OCI-LY7 (cell line): ENCODE measurements around the gene UGP2. TPM values are rescaled to one million over a fixed set of nuclear protein-coding genes. Genes with fewer than 3 reads are reported as not detected.
"Not testable (repeated sequence)": the region's sequence is repeated elsewhere in the genome, so short reads cannot be mapped to it uniquely, and the experiment has no call there.

Source experiments
- BruUV-seq: library from RNA; stranded (reverse); fragments of 400-500 nt; replicated peaks from 2 replicates; lab custom pipeline; 2021; lab: Mats Ljungman, UMichigan
- CTCF ChIA-PET: fragments of 300-600 bp; sonication (Branson Sonifier 250); formaldehyde crosslinking; loops from one replicate; lab custom pipeline; 2022; ENCODE audit warnings: antibody characterized with exemption; ENCODE audit not compliant: unreplicated experiment; lab: Charles Lee
- POLR2A ChIA-PET: fragments of 300-600 bp; sonication (Branson Sonifier 250); formaldehyde crosslinking; loops from one replicate; lab custom pipeline; 2022; ENCODE audit warnings: antibody characterized with exemption; lab: Charles Lee
- DNase-seq: peaks from one replicate; pipeline ENCODE4 v3.0.0-alpha.2; 2015; ENCODE audit warnings: low spot score
- H2AFZ ChIP-seq: fragments of 200-600 bp; sonication (generic), shearing (Covaris generic); 2 replicates; pipeline ENCODE4 v1.6.1; 2014; ENCODE audit warnings: mild to moderate bottlenecking, antibody characterized with exemption, low read length, moderate library complexity
- H3K27ac ChIP-seq: fragments of 200-600 bp; sonication (generic); 2 replicates; pipeline ENCODE4 v1.5.1; 2014; ENCODE audit warnings: mixed run types, low read depth, mild to moderate bottlenecking, moderate library complexity, low read length, inconsistent platforms; ENCODE audit not compliant: poor library complexity, severe bottlenecking
- H3K36me3 ChIP-seq: fragments of 200-600 bp; sonication (generic); 2 replicates; pipeline ENCODE4 v1.6.1; 2014; ENCODE audit warnings: mild to moderate bottlenecking, antibody characterized with exemption, low read length, moderate library complexity, mixed read lengths; ENCODE audit not compliant: insufficient read depth
- H3K4me1 ChIP-seq: fragments of 200-600 bp; sonication (generic); 2 replicates; pipeline ENCODE4 v1.5.1; 2014; ENCODE audit warnings: mild to moderate bottlenecking, low read length; ENCODE audit not compliant: insufficient read depth, poor library complexity, severe bottlenecking
- H3K4me2 ChIP-seq: fragments of 200-600 bp; sonication (generic); 2 replicates; pipeline ENCODE4 v1.6.1; 2014; ENCODE audit warnings: mild to moderate bottlenecking, low read length
- H3K4me3 ChIP-seq: fragments of 200-600 bp; sonication (generic); 2 replicates; pipeline ENCODE4 v1.5.1; 2014; ENCODE audit warnings: mild to moderate bottlenecking, low read depth, low read length; ENCODE audit not compliant: poor library complexity, severe bottlenecking
- H3K79me2 ChIP-seq: fragments of 200-600 bp; sonication (generic); 2 replicates; pipeline ENCODE4 v1.6.1; 2016; ENCODE audit warnings: low read depth, mild to moderate bottlenecking, low read length, moderate library complexity, mixed read lengths; ENCODE audit not compliant: insufficient read depth
- H3K9me2 ChIP-seq: fragments of 200-600 bp; sonication (generic); 2 replicates; pipeline ENCODE4 v1.6.1; 2016; ENCODE audit warnings: mild to moderate bottlenecking, low read length, mixed read lengths; ENCODE audit not compliant: insufficient read depth
- H3K9me3 ChIP-seq: fragments of 200-600 bp; sonication (generic); 2 replicates; pipeline ENCODE4 v1.6.1; 2014; ENCODE audit warnings: mild to moderate bottlenecking, mixed run types, low read length, mixed read lengths
- H4K20me1 ChIP-seq: fragments of 200-600 bp; sonication (generic); 2 replicates; pipeline ENCODE4 v1.6.1; 2014; ENCODE audit warnings: mild to moderate bottlenecking, antibody characterized with exemption, low read length, moderate library complexity, mixed read lengths; ENCODE audit not compliant: insufficient read depth
- CTCF ChIP-seq: fragments of 200-600 bp; sonication (generic); conservative IDR thresholded peaks from 2 replicates; pipeline ENCODE4 v1.5.1; 2014; ENCODE audit warnings: mild to moderate bottlenecking, antibody characterized with exemption, low read length, moderate library complexity, mixed read lengths
- EZH2phosphoT487 ChIP-seq: fragments of 200-600 bp; sonication (generic); IDR thresholded peaks from 2 replicates; pipeline ENCODE4 v1.6.1; 2018; ENCODE audit warnings: low read depth, borderline replicate concordance, mild to moderate bottlenecking, mixed run types, antibody characterized with exemption, low read length, moderate library complexity, mixed read lengths
- intact Hi-C: fragments of 100-400 bp; cut with micrococcal nuclease; formaldehyde crosslinking; loops from one replicate; pipeline ENCODE4 v1.10.0; 2022; ENCODE audit not compliant: unreplicated experiment
- total RNA-seq, 2 experiments: library from RNA; depleted of rRNA in 1 of 2; stranded (reverse); fragments of >200 nt in 1 of 2; shearing (Covaris generic) in 1 of 2; gene quantifications; 2 replicates each; pipeline ENCODE4 v1.2.3, GENCODE V29; 2014 to 2022

The UGP2 gene
- total RNA-seq, 2 experiments from 2014 or later, result 53.7 to 71.4 TPM

DNA sequence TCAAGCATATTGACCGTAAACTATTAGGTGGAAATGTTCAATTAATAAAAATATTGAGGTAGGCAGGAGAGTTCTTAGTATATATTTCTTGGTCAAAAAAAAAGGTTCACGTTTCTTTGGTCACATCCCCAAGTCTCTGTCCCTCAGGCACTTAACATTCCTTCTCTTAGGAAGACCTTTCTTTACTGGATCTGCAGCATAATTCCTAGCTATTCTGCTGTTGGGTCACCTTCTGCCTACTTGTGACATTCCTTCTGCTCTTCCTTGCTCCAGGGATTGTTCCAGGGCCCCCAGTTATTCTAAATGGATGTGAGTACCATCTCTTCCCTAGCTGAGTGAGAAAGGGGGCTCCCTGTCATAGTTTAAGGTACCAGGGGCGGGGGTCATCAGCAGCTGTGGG is 4.2 kb downstream of the UGP2 start:
- peaks cover 91% of the 10 kb centered on the region for H3K79me2 ChIP-seq
- POLR2A ChIA-PET, result interaction anchor here (0.7 to 3.3 kb wide), 5 partner anchors 11 to 44 kb away, joined by 4 to 22 read pairs (median 7); no protein-coding TSS in a partner anchor
- no peaks in the 10 kb centered on the region for H3K9me2 ChIP-seq
- peaks cover 48% of the 10 kb centered on the region for H3K36me3 ChIP-seq
- H3K4me3 ChIP-seq, result no peak overlapping the region
- H3K4me1 ChIP-seq, result peaks cover 26% of the 10 kb centered on the region
- DNase-seq, result no peak
- peak overlapping the region; percentile 7; the same call in 1 of the 2 replicates for H3K4me2 ChIP-seq
- intact Hi-C loops, result no loop called here
- CTCF ChIA-PET, result no interaction called here
- H3K9me3 ChIP-seq, result no peaks in the 10 kb centered on the region
- H3K27ac ChIP-seq, result no peak overlapping the region
- no TSS peak for BruUV-seq
- H4K20me1 ChIP-seq, result peaks cover 34% of the 10 kb centered on the region
- no peak overlapping the region for H2AFZ ChIP-seq
- no peak for TF ChIP-seq CTCF
- TF ChIP-seq EZH2phosphoT487, result no peak

- BruUV-seq, result no TSS peak
- Histone ChIP-seq H3K9me2 (no peaks in the 10 kb centered on the region), H3K36me3 (peaks cover 48% of the 10 kb centered on the region), H3K4me2 (no peak overlapping the region), H2AFZ (no peak overlapping the region), H4K20me1 (peaks cover 34% of the 10 kb centered on the region), H3K4me3 (no peak overlapping the region), H3K27ac (no peak overlapping the region), H3K4me1 (peaks cover 26% of the 10 kb centered on the region), H3K9me3 (no peaks in the 10 kb centered on the region), H3K79me2 (peaks cover 97% of the 10 kb centered on the region)
- TF ChIP-seq CTCF (no peak), EZH2phosphoT487 (no peak)
- POLR2A ChIA-PET, result interaction anchor here (0.6 to 3.3 kb wide), 5 partner anchors 10 to 610 kb away, joined by 3 to 22 read pairs (median 4); no protein-coding TSS in a partner anchor
- intact Hi-C loops, result no loop called here
- no peak for DNase-seq
- CTCF ChIA-PET, result no interaction called here
These were observed 4.8 kb downstream of the UGP2 start for GRCh38 chr2:63846487-63846886.

DNA sequence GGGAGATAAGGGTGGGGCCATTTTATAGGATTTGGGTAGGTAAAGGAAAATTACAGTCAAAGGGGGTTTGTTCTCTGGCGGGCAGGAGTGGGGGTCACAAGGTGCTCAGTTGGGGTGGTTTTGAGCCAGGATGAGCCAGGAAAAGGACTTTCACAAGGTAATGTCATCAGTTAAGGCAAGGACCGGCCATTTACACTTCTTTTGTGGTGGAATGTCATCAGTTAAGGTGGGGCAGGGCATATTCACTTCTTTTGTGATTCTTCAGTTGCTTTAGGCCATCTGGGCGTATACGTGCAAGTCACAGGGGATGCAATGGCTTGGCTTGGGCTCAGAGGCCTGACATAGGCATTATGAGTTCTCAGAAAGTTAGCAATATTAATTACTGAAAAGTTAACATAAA is 5.9 kb downstream of the UGP2 start:
- peaks cover 98% of the 10 kb centered on the region for H3K79me2 ChIP-seq
- CTCF ChIA-PET, H3K9me3 ChIP-seq, BruUV-seq, DNase-seq, intact Hi-C loops, H3K9me2 ChIP-seq, H2AFZ ChIP-seq, H3K4me2 ChIP-seq, H3K4me3 ChIP-seq, H3K27ac ChIP-seq, POLR2A ChIA-PET: not testable (repeated sequence)
- H4K20me1 ChIP-seq, result peaks cover 37% of the 10 kb centered on the region
- H3K4me1 ChIP-seq, result peaks cover 26% of the 10 kb centered on the region
- H3K36me3 ChIP-seq, result peaks cover 56% of the 10 kb centered on the region
